ENCODE data around the gene SLC35F6. TPM values are rescaled to one million over a fixed set of nuclear protein-coding genes. Genes with fewer than 3 reads are reported as not detected.

Gene SLC35F6
- total and polyA plus RNA-seq, 9 of the 15 experiments (the other 6 are each of a cell fraction or from before 2014, with no cell fraction given): 11.9 to 47.3 (median 22.5) TPM

DNA sequence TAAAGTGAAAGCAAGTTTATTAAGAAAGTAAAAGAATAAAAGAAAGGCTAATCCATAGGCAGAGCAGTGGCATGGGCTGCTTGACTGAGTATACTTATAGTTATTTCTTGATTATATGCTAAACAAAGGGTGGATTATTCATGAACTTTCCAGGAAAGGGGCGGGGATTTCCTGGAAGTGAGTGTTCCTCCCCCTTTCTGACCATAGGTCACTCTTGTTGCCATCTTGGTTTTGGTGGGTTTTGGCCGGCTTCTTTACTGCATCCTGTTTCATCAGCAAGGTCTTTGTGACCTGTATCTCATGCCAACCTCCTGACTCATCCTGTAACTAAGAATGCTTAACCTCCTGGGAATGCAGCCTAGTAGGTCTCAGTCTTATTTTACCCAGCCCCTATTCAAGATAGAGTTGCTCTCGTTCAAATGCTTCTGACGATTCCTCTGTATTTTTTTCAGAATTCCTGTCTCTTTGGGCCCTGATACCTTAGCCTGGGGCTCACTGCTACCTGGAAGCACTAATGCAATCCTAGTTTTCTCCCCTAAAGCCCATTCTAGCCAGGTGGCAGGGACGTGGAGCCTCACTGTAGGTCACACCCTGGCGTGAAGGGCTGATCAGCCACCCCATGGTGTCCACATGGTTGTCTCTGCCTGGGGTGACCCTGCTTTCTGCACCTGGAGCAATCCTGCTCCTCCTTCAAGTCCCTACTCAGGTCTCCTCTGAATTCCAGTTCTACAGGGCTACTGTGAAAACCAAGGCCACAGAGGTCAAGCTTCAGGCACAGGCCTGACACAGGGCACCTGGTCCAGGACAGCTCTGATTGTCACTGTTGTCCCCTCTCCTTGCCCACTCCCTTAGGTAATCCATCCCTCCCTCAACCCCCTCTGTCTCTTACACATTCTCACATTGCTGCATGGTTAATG is 6.0 kb upstream of the SLC35F6 start (continued):
- TF ChIP-seq, protein P1, sequence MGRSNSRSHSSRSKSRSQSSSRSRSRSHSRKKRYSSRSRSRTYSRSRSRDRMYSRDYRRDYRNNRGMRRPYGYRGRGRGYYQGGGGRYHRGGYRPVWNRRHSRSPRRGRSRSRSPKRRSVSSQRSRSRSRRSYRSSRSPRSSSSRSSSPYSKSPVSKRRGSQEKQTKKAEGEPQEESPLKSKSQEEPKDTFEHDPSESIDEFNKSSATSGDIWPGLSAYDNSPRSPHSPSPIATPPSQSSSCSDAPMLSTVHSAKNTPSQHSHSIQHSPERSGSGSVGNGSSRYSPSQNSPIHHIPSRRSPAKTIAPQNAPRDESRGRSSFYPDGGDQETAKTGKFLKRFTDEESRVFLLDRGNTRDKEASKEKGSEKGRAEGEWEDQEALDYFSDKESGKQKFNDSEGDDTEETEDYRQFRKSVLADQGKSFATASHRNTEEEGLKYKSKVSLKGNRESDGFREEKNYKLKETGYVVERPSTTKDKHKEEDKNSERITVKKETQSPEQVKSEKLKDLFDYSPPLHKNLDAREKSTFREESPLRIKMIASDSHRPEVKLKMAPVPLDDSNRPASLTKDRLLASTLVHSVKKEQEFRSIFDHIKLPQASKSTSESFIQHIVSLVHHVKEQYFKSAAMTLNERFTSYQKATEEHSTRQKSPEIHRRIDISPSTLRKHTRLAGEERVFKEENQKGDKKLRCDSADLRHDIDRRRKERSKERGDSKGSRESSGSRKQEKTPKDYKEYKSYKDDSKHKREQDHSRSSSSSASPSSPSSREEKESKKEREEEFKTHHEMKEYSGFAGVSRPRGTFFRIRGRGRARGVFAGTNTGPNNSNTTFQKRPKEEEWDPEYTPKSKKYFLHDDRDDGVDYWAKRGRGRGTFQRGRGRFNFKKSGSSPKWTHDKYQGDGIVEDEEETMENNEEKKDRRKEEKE (IDR thresholded peaks at IDR 0.05; ENCODE audit: borderline replicate concordance in 1 of 2, control insufficient read depth in 1 of 2, low read depth in 2 of 2, low read length in 1 of 2): no peak
- TF ChIP-seq KLF16 (IDR thresholded peaks at IDR 0.05) (peak; percentile 66; the same call in 1 of the 2 replicates), BRF1 (IDR thresholded peaks at IDR 0.05; ENCODE audit: borderline replicate concordance, extremely low read depth, insufficient read length) (no peak), ZNF445 (CRISPR knock-in tag; IDR thresholded peaks at IDR 0.05; ENCODE audit: low read depth) (no peak), LEF1 (IDR thresholded peaks at IDR 0.05) (peak; percentile 86; the same call in 1 of the 2 replicates), TCF3 (CRISPR knock-in tag; IDR thresholded peaks at IDR 0.05) (0 out of 2 replicates have a peak, but pooled peaks have one; percentile 19), EWSR1 (IDR thresholded peaks at IDR 0.05; ENCODE audit: borderline replicate concordance, low read depth, partially characterized antibody) (no peak), SIX5 (IDR thresholded peaks at IDR 0.05; ENCODE audit: borderline replicate concordance in 1 of 2, insufficient read depth in 1 of 2, low read depth in 1 of 2, low read length in 2 of 2) (peak; percentile 22 to 56; a peak in 2 of 4 replicates), NUFIP1 (IDR thresholded peaks at IDR 0.05; ENCODE audit: partially characterized antibody) (no peak), ELF1 (tag; IDR thresholded peaks at IDR 0.05) (no peak), GABPB2 (CRISPR knock-in tag; conservative IDR thresholded peaks at IDR 0.05) (no peak; the same call in 1 of the 2 replicates), PCBP2 (IDR thresholded peaks at IDR 0.05; ENCODE audit: low read depth, low read length, poor library complexity, severe bottlenecking) (no peak)
- TF ChIP-seq, protein P2, sequence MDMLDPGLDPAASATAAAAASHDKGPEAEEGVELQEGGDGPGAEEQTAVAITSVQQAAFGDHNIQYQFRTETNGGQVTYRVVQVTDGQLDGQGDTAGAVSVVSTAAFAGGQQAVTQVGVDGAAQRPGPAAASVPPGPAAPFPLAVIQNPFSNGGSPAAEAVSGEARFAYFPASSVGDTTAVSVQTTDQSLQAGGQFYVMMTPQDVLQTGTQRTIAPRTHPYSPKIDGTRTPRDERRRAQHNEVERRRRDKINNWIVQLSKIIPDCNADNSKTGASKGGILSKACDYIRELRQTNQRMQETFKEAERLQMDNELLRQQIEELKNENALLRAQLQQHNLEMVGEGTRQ (CRISPR knock-in tag; IDR thresholded peaks at IDR 0.05): no peak
- TF ChIP-seq, protein P3, sequence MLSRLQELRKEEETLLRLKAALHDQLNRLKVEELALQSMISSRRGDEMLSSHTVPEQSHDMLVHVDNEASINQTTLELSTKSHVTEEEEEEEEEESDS (CRISPR knock-in tag; IDR thresholded peaks at IDR 0.05): no peak

Measured in K562 (cell line).